Effector memory CD4-positive, alpha-beta T cell (primary cell): ENCODE data around the gene ZNF17.

ENCODE experiments used
- DNase-seq, 3 donors: peaks; one replicate each; pipeline ENCODE4 v3.0.0-alpha.2; 2020
- H3K27ac ChIP-seq: 2 replicates; pipeline ENCODE4 v1.7.0; 2013; ENCODE audit warnings: mild to moderate bottlenecking, low read length, moderate library complexity; ENCODE audit not compliant: insufficient read depth, poor library complexity, severe bottlenecking
- H3K27me3 ChIP-seq: replicated peaks from 2 replicates; pipeline ENCODE4 v1.7.0; 2013; ENCODE audit warnings: mild to moderate bottlenecking, low read length; ENCODE audit not compliant: insufficient read depth, control insufficient read depth, poor library complexity, severe bottlenecking
- H3K36me3 ChIP-seq: 2 replicates; pipeline ENCODE4 v1.7.0; 2013; ENCODE audit warnings: mild to moderate bottlenecking, low read length, moderate library complexity; ENCODE audit not compliant: control insufficient read depth, insufficient read depth
- H3K4me1 ChIP-seq: 2 replicates; pipeline ENCODE4 v1.7.0; 2013; ENCODE audit warnings: low read length, mild to moderate bottlenecking; ENCODE audit not compliant: control insufficient read depth, insufficient read depth, poor library complexity, severe bottlenecking
- H3K4me3 ChIP-seq: 2 replicates; pipeline ENCODE4 v1.7.0; 2013; ENCODE audit warnings: low read length, low read depth, mild to moderate bottlenecking; ENCODE audit not compliant: insufficient read depth, poor library complexity, severe bottlenecking
- H3K9me3 ChIP-seq: 2 replicates; pipeline ENCODE4 v1.7.0; 2013; ENCODE audit warnings: mild to moderate bottlenecking, low read length, moderate library complexity; ENCODE audit not compliant: control insufficient read depth

Gene ZNF17

DNA sequence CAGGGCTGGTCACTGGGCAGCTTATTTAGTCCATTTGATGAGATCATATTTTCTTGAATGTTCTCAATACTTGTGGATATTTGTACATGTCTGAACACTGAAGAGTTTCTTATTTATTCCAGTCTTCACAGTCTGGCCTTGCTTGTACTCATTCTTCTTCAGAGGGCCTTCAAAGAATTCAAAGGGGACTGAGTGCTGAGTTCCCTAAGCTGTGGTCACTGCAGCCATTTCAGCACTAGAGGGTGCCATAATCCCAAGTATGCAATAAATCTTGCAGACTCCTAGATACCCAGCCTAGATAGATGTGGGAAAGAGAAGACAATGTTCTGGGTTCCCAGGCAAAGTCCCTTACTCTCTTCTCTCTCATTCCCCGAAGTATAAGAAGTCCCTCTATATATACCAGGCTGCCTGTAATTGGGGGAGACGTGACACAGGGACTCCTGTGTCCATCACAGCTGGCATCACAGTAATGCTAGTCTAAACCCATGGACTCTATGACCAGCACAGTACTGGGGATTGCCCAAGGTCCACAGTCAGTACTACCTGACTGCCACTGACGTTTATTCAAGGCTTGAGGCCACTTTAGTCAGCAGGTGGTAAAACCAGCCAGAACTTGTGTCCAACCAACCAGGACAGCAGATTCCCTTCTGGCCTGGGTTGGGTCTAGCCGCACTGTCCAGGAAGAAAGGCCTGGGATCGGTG lies 54.9 kb downstream of the ZNF17 start:
- H3K27ac ChIP-seq: no peak overlapping the region
- no peaks in the 10 kb centered on the region for H3K27me3 ChIP-seq
- peaks cover 4% of the 10 kb centered on the region for H3K36me3 ChIP-seq
- H3K4me3 ChIP-seq: no peak overlapping the region
- peaks cover 5% of the 10 kb centered on the region for H3K9me3 ChIP-seq
- no peak for DNase-seq
- no peaks in the 10 kb centered on the region for H3K4me1 ChIP-seq

GRCh38 chr19:57466489-57466888 lies 55.5 kb downstream of the ZNF17 start:
- Histone ChIP-seq H3K36me3 (peaks cover 4% of the 10 kb centered on the region), H3K9me3 (peaks cover 11% of the 10 kb centered on the region)

More at GRCh38 chr19:57466489-57466888, 55.5 kb downstream of the ZNF17 start:
- no peak overlapping the region for H3K4me3 ChIP-seq
- no peaks in the 10 kb centered on the region for H3K4me1 ChIP-seq
- no peaks in the 10 kb centered on the region for H3K27me3 ChIP-seq
- H3K27ac ChIP-seq: no peak overlapping the region
- no peak for DNase-seq
